ENCODE results near the gene YEATS2. TPM values are rescaled to one million over a fixed set of nuclear protein-coding genes. Genes with fewer than 3 reads are reported as not detected.
"Not testable (repeated sequence)": the region's sequence is repeated elsewhere in the genome, so short reads cannot be mapped to it uniquely, and the experiment has no call there.

YEATS2 gene
- total and polyA plus RNA-seq, 3 experiments from 2014 or later = 5.7 to 31.6 (median 30.5) TPM

DNA sequence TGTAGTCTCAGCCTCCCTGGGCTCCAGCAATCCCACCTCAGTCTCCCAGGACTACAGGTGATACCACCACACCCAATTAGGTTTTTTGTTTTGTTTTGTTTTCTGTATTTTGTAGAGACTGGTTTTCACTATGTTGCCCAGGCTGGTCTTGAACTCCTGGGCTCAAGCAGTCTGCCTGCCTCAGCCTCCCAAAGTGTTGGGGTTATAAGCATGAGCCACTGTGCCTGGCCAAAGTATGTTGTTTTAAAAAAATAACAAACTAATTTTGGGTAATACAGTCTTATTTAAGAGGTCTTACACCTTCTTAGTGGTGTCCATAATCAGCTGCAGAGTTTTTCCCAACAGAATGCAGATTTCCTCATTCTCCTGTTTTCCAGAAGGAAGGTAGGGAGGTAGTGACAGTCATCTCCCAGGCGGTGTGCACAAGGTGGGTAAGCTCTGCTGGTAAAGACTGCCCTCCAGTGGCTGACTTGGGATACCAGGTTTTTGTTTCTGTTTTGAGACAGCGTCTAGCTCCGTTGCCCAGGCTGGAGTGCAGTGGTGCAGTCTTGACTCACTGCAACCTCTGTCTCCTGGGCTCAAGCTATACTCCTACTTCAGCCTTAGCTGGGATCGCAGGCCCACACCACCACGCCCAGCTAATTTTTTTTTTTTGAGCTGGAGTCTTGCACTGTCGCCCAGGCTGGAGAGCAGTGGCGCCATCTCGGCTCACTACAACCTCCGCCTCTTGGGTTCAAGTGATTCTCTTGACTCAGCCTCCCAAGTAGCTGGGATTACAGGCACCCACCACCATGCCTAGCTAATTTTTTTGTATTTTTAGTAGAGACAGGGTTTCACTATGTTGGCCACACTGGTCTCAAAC lies 69.4 kb downstream of the YEATS2 start:
- POLR2A ChIA-PET = no interaction called here
- Histone ChIP-seq H3K27me3 (ENCODE audit: insufficient read depth, low read length, poor library complexity, severe bottlenecking) (no peaks in the 10 kb centered on the region), H3K4me3 (ENCODE audit: low read length) (no peak overlapping the region), H3K27ac (ENCODE audit: low read depth, low read length) (no peak overlapping the region), H3K4me1 (ENCODE audit: insufficient read depth, low read length) (no peaks in the 10 kb centered on the region), H3K36me3 (ENCODE audit: insufficient read depth, low read length) (peaks cover under 1% of the 10 kb centered on the region), H3K9me3 (ENCODE audit: low read length) (no peaks in the 10 kb centered on the region)
- no peaks in the 10 kb centered on the region for H3K9me3 Mint-ChIP-seq
- H3K27ac Mint-ChIP-seq = peak overlapping the region in 5 of 8 donors; percentile 15 to 81 (median 40)
- H3K36me3 Mint-ChIP-seq = peaks cover 3 to 50% (median 12%) of the 10 kb centered on the region in 3 donors
- H3K4me1 Mint-ChIP-seq = peaks cover 9 to 15% (median 12%) of the 10 kb centered on the region in 3 donors
- H3K4me3 Mint-ChIP-seq = no peak overlapping the region
- CTCF ChIA-PET = interaction anchor here (0.7 to 3.0 kb wide), 25 partner anchors 9 to 582 kb away, joined by 3 to 24 read pairs (median 4); partner anchors contain the start of genes PARL and YEATS2
- DNase-seq = peak; percentile 52 to 77 (median 57)
- H3K27me3 Mint-ChIP-seq = no peaks in the 10 kb centered on the region

DNA sequence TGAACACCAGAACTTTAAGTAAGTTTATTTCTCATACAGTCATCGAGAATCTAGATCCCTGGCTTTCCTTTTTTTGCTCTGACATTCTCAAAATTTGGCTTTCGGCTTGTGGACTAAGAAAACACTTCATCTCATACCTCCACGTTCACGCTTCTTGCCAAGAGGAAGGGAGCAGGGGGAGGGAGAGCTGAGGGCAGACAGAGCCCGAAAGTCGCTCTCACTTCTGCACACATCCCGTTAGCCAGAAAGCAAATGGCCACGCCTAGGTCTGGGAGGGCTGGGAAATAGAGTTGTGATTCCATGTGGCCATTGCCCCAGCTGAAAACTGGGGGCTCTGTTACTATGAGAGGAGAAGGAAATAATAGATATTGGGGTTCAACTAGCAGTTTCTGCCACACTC lies 70.5 kb downstream of the YEATS2 start:
- ChIA-PET POLR2A (no interaction called here), CTCF (interaction anchor here (3.0 kb wide), 1 partner anchor 299 kb away, joined by 24 read pairs; no protein-coding TSS in a partner anchor)
- Mint-ChIP-seq H3K9me3 (no peaks in the 10 kb centered on the region), H3K36me3 (peaks cover 0 to 49% (median 6%) of the 10 kb centered on the region in 3 donors), H3K4me3 (no peak overlapping the region), H3K27ac (no peak overlapping the region), H3K27me3 (no peaks in the 10 kb centered on the region), H3K4me1 (peaks cover 9 to 15% (median 12%) of the 10 kb centered on the region in 3 donors)
- no peak overlapping the region for H3K4me3 ChIP-seq (ENCODE audit: low read length)
- H3K27ac ChIP-seq (ENCODE audit: low read depth, low read length) = no peak overlapping the region
- no peaks in the 10 kb centered on the region for H3K9me3 ChIP-seq (ENCODE audit: low read length)
- no peaks in the 10 kb centered on the region for H3K27me3 ChIP-seq (ENCODE audit: insufficient read depth, low read length, poor library complexity, severe bottlenecking)
- H3K4me1 ChIP-seq (ENCODE audit: insufficient read depth, low read length) = no peaks in the 10 kb centered on the region
- DNase-seq = no peak
- H3K36me3 ChIP-seq (ENCODE audit: insufficient read depth, low read length) = peaks cover 6% of the 10 kb centered on the region

GRCh38 chr3:183769453-183769852 lies 71.9 kb downstream of the YEATS2 start:
- Histone ChIP-seq H3K27ac (ENCODE audit: low read depth, low read length) (no peak overlapping the region), H3K4me1 (ENCODE audit: insufficient read depth, low read length) (no peaks in the 10 kb centered on the region), H3K9me3 (ENCODE audit: low read length) (no peaks in the 10 kb centered on the region), H3K27me3 (ENCODE audit: insufficient read depth, low read length, poor library complexity, severe bottlenecking) (no peaks in the 10 kb centered on the region), H3K36me3 (ENCODE audit: insufficient read depth, low read length) (peaks cover 8% of the 10 kb centered on the region), H3K4me3 (ENCODE audit: low read length) (no peak overlapping the region)
- Mint-ChIP-seq H3K36me3 (peaks cover 3 to 51% (median 11%) of the 10 kb centered on the region in 3 donors), H3K4me1 (peaks cover 9 to 15% (median 12%) of the 10 kb centered on the region in 3 donors), H3K27me3 (no peaks in the 10 kb centered on the region), H3K4me3 (no peak overlapping the region), H3K27ac (no peak overlapping the region), H3K9me3 (no peaks in the 10 kb centered on the region)
- CTCF ChIA-PET = interaction anchor here (0.9 to 1.5 kb wide), 3 partner anchors 115 to 300 kb away, joined by 3 read pairs; partner anchors contain the start of gene PARL
- DNase-seq = no peak
- POLR2A ChIA-PET = no interaction called here

DNA sequence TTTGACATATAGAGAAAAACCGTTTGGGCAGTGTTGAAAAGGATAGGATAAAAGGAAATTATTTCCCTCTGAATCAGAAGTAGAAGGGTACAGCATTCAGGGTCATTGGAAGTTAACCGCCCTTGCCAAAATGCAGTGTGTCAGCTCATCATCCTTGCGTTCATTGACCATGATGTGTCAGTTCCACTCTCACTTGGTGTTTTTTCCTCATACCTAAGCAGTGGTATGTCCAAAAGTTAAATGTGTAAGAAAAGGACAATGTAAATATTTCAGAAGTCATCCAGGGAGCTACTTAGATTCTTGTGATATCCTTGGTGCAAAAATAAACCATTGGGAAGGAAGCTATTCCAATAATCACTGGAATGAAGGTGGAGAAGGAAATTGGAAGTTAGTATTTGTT lies 77.0 kb downstream of the YEATS2 start:
- Histone ChIP-seq H3K9me3 (ENCODE audit: low read length) (no peaks in the 10 kb centered on the region), H3K4me3 (ENCODE audit: low read length) (no peak overlapping the region), H3K36me3 (ENCODE audit: insufficient read depth, low read length) (peaks cover 18% of the 10 kb centered on the region), H3K27ac (ENCODE audit: low read depth, low read length) (no peak overlapping the region), H3K27me3 (ENCODE audit: insufficient read depth, low read length, poor library complexity, severe bottlenecking) (no peaks in the 10 kb centered on the region), H3K4me1 (ENCODE audit: insufficient read depth, low read length) (no peaks in the 10 kb centered on the region)
- CTCF ChIA-PET = interaction anchor here (0.8 kb wide), 1 partner anchor 455 kb away, joined by 4 read pairs; no protein-coding TSS in a partner anchor
- Mint-ChIP-seq H3K9me3 (no peaks in the 10 kb centered on the region), H3K4me3 (no peak overlapping the region), H3K27ac (peak overlapping the region in 2 of 8 donors; percentile 20 to 48), H3K4me1 (no peaks in the 10 kb centered on the region), H3K36me3 (peaks cover 19 to 74% (median 31%) of the 10 kb centered on the region in 3 donors), H3K27me3 (no peaks in the 10 kb centered on the region)
- POLR2A ChIA-PET = no interaction called here
- no peak for DNase-seq

GRCh38 chr3:183775781-183776180 lies 78.2 kb downstream of the YEATS2 start:
- no peak overlapping the region for H3K4me3 Mint-ChIP-seq
- H3K27ac ChIP-seq (ENCODE audit: low read depth, low read length) = no peak overlapping the region
- H3K9me3 Mint-ChIP-seq = no peaks in the 10 kb centered on the region
- peaks cover 19 to 81% (median 29%) of the 10 kb centered on the region in 3 donors for H3K36me3 Mint-ChIP-seq
- no peak for DNase-seq
- no peak overlapping the region for H3K4me3 ChIP-seq (ENCODE audit: low read length)
- H3K4me1 ChIP-seq (ENCODE audit: insufficient read depth, low read length) = no peaks in the 10 kb centered on the region
- no peaks in the 10 kb centered on the region for H3K27me3 Mint-ChIP-seq
- H3K27ac Mint-ChIP-seq = peak overlapping the region in 2 of 8 donors; percentile 66 to 86
- no peaks in the 10 kb centered on the region for H3K27me3 ChIP-seq (ENCODE audit: insufficient read depth, low read length, poor library complexity, severe bottlenecking)
- H3K4me1 Mint-ChIP-seq = no peaks in the 10 kb centered on the region
- peaks cover 18% of the 10 kb centered on the region for H3K36me3 ChIP-seq (ENCODE audit: insufficient read depth, low read length)
- CTCF ChIA-PET = interaction anchor here (1.3 kb wide), 1 partner anchor 9 kb away, joined by 3 read pairs; no protein-coding TSS in a partner anchor
- POLR2A ChIA-PET = no interaction called here
- no peaks in the 10 kb centered on the region for H3K9me3 ChIP-seq (ENCODE audit: low read length)

DNA sequence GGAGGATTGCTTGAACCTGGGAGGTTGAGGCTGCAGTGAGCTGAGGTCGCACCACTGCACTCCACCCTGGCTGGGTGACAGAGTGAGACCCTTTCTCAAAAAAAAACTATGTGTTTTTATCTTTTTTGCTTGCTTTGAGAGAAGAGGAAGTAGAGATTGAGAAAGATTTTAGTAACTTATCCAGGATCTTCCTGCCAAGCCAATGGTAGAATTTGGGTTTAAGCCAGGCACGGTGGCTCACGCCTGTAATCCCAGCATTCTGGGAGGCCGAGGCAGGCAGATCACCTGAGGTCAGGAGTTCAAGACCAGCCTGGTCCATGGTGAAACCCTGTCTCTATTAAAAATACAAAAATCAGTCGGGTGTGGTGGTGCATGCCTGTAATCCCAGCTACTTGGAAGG lies 78.9 kb downstream of the YEATS2 start:
- Mint-ChIP-seq H3K36me3 (peaks cover 24 to 83% (median 32%) of the 10 kb centered on the region in 3 donors), H3K27ac (peak overlapping the region in 1 of 8 donors; percentile 10)
- H3K4me3 Mint-ChIP-seq; DNase-seq; H3K27ac ChIP-seq (ENCODE audit: low read depth, low read length); H3K4me1 ChIP-seq (ENCODE audit: insufficient read depth, low read length); H3K4me1 Mint-ChIP-seq; H3K9me3 ChIP-seq (ENCODE audit: low read length); H3K27me3 ChIP-seq (ENCODE audit: insufficient read depth, low read length, poor library complexity, severe bottlenecking); H3K27me3 Mint-ChIP-seq; H3K4me3 ChIP-seq (ENCODE audit: low read length); H3K9me3 Mint-ChIP-seq; POLR2A ChIA-PET: not testable (repeated sequence)
- H3K36me3 ChIP-seq (ENCODE audit: insufficient read depth, low read length) = peaks cover 18% of the 10 kb centered on the region
- CTCF ChIA-PET = interaction anchor here (1.3 kb wide), 1 partner anchor 10 kb away, joined by 3 read pairs; no protein-coding TSS in a partner anchor

DNA sequence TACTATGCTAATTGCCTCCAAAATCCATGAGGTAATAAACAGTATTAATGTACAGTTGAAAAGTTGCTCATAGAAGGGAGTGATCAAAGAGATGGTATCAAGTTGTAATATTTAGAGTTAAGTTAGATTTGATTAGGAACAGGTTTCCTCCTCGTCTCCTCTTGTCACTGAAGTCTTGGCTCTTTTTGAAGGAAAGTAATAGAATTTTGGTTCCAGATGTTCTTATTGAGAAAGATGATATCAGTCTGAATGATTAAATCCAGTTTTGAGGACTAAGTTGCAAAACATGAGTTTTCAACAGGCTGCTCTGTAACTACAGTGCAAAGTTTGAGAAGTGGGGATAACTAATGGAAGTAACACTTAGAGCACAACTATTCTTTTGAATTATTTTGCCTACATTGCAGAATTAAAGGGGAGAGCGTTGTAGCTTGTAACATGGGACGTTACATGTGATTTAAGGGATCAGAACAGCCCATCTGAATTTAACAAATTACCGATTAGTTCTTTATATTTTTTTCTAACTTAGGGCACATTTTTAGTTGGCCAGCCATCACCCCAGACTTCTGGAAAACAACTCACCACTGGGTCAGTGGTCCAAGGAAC lies 79.5 kb downstream of the YEATS2 start:
- CTCF ChIA-PET = no interaction called here
- peaks cover 26 to 85% (median 32%) of the 10 kb centered on the region in 3 donors for H3K36me3 Mint-ChIP-seq

More for the DNA sequence above, 79.5 kb downstream of the YEATS2 start:
- Histone ChIP-seq H3K27ac (ENCODE audit: low read depth, low read length) (no peak overlapping the region), H3K27me3 (ENCODE audit: insufficient read depth, low read length, poor library complexity, severe bottlenecking) (no peaks in the 10 kb centered on the region), H3K4me3 (ENCODE audit: low read length) (no peak overlapping the region), H3K36me3 (ENCODE audit: insufficient read depth, low read length) (peaks cover 18% of the 10 kb centered on the region), H3K9me3 (ENCODE audit: low read length) (no peaks in the 10 kb centered on the region), H3K4me1 (ENCODE audit: insufficient read depth, low read length) (no peaks in the 10 kb centered on the region)
- Mint-ChIP-seq H3K4me1 (no peaks in the 10 kb centered on the region), H3K4me3 (no peak overlapping the region), H3K9me3 (no peaks in the 10 kb centered on the region), H3K27me3 (no peaks in the 10 kb centered on the region), H3K27ac (peak overlapping the region in 1 of 8 donors; percentile 70)
- no peak for DNase-seq
- POLR2A ChIA-PET = no interaction called here

Measured in CD8-positive, alpha-beta memory T cell (primary cell).